Measurements from ENCODE around the gene BMP7. TPM values are rescaled to one million over a fixed set of nuclear protein-coding genes. Genes with fewer than 3 reads are reported as not detected.

Gene BMP7
- total and polyA plus RNA-seq, 2 donors (not counting 3 experiments of a cell fraction or from before 2014, with no cell fraction given), result not detected

GRCh38 chr20:57126481-57127092, 139.9 kb downstream of the BMP7 start:
- ChIA-PET POLR2A (no interaction called here), CTCF (no interaction called here)
- FAIRE-seq (no peak), DNase-seq (ENCODE audit: low read depth, low spot score) (no peak)
- no peak overlapping the region for H3K9ac ChIP-seq (replicated peaks; ENCODE audit: extremely low read depth, insufficient read depth, low read length)
- H3K4me3 ChIP-seq (replicated peaks in 1 of 3; ENCODE audit: insufficient read depth in 1 of 3, low read depth in 1 of 3, low read length in 3 of 3), result no peak overlapping the region
- no peak overlapping the region for H3K27ac ChIP-seq (ENCODE audit: insufficient read depth, low read depth, low read length)
- no TSS peak for BruUV-seq (replicated peaks)
- H3K4me1 ChIP-seq (ENCODE audit: control insufficient read depth, extremely low read depth, insufficient read depth, low read length), result no peaks in the 10 kb centered on the region
- H3K9me1 ChIP-seq (replicated peaks; ENCODE audit: control insufficient read depth, extremely low read depth, insufficient read depth, low read length), result no peaks in the 10 kb centered on the region
- TF ChIP-seq FOS (IDR thresholded peaks at IDR 0.05; ENCODE audit: borderline replicate concordance, insufficient read depth, low read length) (no peak), MYC (IDR thresholded peaks at IDR 0.05; ENCODE audit: low read depth, low read length) (no peak), POLR2AphosphoS5 (IDR thresholded peaks at IDR 0.05; ENCODE audit: insufficient read depth, low read depth, low read length) (no peak), POLR2A (IDR thresholded peaks at IDR 0.05; ENCODE audit: low read depth, low read length) (no peak), MAX (IDR thresholded peaks at IDR 0.05; ENCODE audit: insufficient read depth, insufficient read length) (no peak), EZH2 (IDR thresholded peaks at IDR 0.05; ENCODE audit: borderline replicate concordance, low read depth, low read length, severe bottlenecking) (no peak), CTCF (IDR thresholded peaks at IDR 0.05; ENCODE audit: extremely low read depth in 1 of 2, insufficient read depth in 1 of 2, low read depth in 1 of 2, low read length in 2 of 2) (no peak), JUN (IDR thresholded peaks at IDR 0.05; ENCODE audit: borderline replicate concordance, insufficient read depth, insufficient read length, low read depth) (no peak), GATA2 (IDR thresholded peaks at IDR 0.05; ENCODE audit: insufficient read depth, insufficient read length, low read depth, low read length) (no peak)
- H4K20me1 ChIP-seq (replicated peaks; ENCODE audit: control insufficient read depth, extremely low read depth, insufficient read depth, low read length), result no peaks in the 10 kb centered on the region
- dilution Hi-C loops (cut with MboI; ENCODE audit: extremely low pct_ligation_motif_present, low sequenced_read_pairs), result no loop called here
- no peaks in the 10 kb centered on the region for H3K79me2 ChIP-seq (ENCODE audit: control insufficient read depth, insufficient read depth, low read length)
- no peak overlapping the region for H3K4me2 ChIP-seq (ENCODE audit: insufficient read depth, low read length)
- H3K27me3 ChIP-seq (ENCODE audit: control insufficient read depth in 2 of 2, insufficient read depth in 2 of 2, low read length in 2 of 2), result no peaks in the 10 kb centered on the region
- H3K9me3 ChIP-seq (replicated peaks; ENCODE audit: control insufficient read depth, insufficient read depth, low read length), result no peaks in the 10 kb centered on the region
- no peaks in the 10 kb centered on the region for H3K36me3 ChIP-seq (ENCODE audit: control insufficient read depth in 2 of 2, extremely low read depth in 1 of 2, insufficient read depth in 2 of 2, low read length in 2 of 2)
- H2AFZ ChIP-seq (ENCODE audit: low read depth, low read length), result no peak overlapping the region
- intact Hi-C loops (cut with micrococcal nuclease), result no loop called here

Data from endothelial cell of umbilical vein (primary cell).